Measurements from ENCODE around the gene SERPINB1. TPM values are rescaled to one million over a fixed set of nuclear protein-coding genes. Genes with fewer than 3 reads are reported as not detected.

The SERPINB1 gene
- total and polyA plus RNA-seq, 2 donors (not counting 3 experiments of a cell fraction or from before 2014, with no cell fraction given), result 6.7 to 24.0 TPM

DNA sequence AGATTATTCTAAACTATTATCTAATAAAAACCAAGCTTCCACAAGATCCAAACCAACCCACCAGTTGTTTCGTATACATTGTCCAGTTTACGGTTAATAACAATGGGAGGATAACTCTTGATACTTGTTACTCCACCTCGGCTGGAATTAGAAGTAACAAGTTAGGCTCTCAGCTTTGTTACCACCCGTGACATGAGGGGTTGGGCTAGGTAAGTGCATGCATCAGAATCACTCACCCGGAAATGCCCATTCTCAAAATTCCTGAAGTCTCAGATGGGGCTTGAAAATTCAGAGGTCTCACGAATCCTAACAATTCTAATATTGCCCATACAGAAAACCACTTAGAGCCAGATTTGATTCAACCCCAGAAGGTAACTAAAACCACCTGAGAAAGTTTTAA lies 27.0 kb upstream of the SERPINB1 start:
- Histone ChIP-seq H3K9me1 (replicated peaks; ENCODE audit: control insufficient read depth, extremely low read depth, insufficient read depth, low read length) (no peaks in the 10 kb centered on the region), H3K79me2 (ENCODE audit: control insufficient read depth, insufficient read depth, low read length) (no peaks in the 10 kb centered on the region), H3K27ac (ENCODE audit: insufficient read depth, low read depth, low read length) (no peak overlapping the region), H3K9me3 (replicated peaks; ENCODE audit: control insufficient read depth, insufficient read depth, low read length) (no peaks in the 10 kb centered on the region), H3K4me3 (replicated peaks in 1 of 3; ENCODE audit: insufficient read depth in 1 of 3, low read depth in 1 of 3, low read length in 3 of 3) (no peak overlapping the region), H2AFZ (ENCODE audit: low read depth, low read length) (no peak overlapping the region), H3K4me2 (ENCODE audit: insufficient read depth, low read length) (no peak overlapping the region), H4K20me1 (replicated peaks; ENCODE audit: control insufficient read depth, extremely low read depth, insufficient read depth, low read length) (no peaks in the 10 kb centered on the region), H3K27me3 (ENCODE audit: control insufficient read depth in 2 of 2, insufficient read depth in 2 of 2, low read length in 2 of 2) (no peaks in the 10 kb centered on the region), H3K4me1 (ENCODE audit: control insufficient read depth, extremely low read depth, insufficient read depth, low read length) (peaks cover 12% of the 10 kb centered on the region), H3K9ac (replicated peaks; ENCODE audit: extremely low read depth, insufficient read depth, low read length) (no peak overlapping the region), H3K36me3 (ENCODE audit: control insufficient read depth in 2 of 2, extremely low read depth in 1 of 2, insufficient read depth in 2 of 2, low read length in 2 of 2) (no peaks in the 10 kb centered on the region)
- BruUV-seq (replicated peaks), result no TSS peak
- FAIRE-seq (no peak), DNase-seq (ENCODE audit: low read depth, low spot score) (no peak)
- intact Hi-C loops (cut with micrococcal nuclease), result no loop called here
- CTCF ChIA-PET, result interaction anchor here (0.9 to 1.2 kb wide), 2 partner anchors 23 to 43 kb away, joined by 3 to 4 read pairs; no protein-coding TSS in a partner anchor
- POLR2A ChIA-PET, result interaction anchor here (0.7 to 1.5 kb wide), 2 partner anchors 10 to 13 kb away, joined by 3 to 4 read pairs; no protein-coding TSS in a partner anchor
- dilution Hi-C loops (cut with MboI; ENCODE audit: extremely low pct_ligation_motif_present, low sequenced_read_pairs), result no loop called here
- TF ChIP-seq, protein P1, sequence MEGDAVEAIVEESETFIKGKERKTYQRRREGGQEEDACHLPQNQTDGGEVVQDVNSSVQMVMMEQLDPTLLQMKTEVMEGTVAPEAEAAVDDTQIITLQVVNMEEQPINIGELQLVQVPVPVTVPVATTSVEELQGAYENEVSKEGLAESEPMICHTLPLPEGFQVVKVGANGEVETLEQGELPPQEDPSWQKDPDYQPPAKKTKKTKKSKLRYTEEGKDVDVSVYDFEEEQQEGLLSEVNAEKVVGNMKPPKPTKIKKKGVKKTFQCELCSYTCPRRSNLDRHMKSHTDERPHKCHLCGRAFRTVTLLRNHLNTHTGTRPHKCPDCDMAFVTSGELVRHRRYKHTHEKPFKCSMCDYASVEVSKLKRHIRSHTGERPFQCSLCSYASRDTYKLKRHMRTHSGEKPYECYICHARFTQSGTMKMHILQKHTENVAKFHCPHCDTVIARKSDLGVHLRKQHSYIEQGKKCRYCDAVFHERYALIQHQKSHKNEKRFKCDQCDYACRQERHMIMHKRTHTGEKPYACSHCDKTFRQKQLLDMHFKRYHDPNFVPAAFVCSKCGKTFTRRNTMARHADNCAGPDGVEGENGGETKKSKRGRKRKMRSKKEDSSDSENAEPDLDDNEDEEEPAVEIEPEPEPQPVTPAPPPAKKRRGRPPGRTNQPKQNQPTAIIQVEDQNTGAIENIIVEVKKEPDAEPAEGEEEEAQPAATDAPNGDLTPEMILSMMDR (IDR thresholded peaks at IDR 0.05; ENCODE audit: extremely low read depth in 1 of 2, insufficient read depth in 1 of 2, low read depth in 1 of 2, low read length in 2 of 2), result no peak
- no peak for TF ChIP-seq JUN (IDR thresholded peaks at IDR 0.05; ENCODE audit: borderline replicate concordance, insufficient read depth, insufficient read length, low read depth)
- TF ChIP-seq GATA2 (IDR thresholded peaks at IDR 0.05; ENCODE audit: insufficient read depth, insufficient read length, low read depth, low read length), result no peak
- TF ChIP-seq EZH2 (IDR thresholded peaks at IDR 0.05; ENCODE audit: borderline replicate concordance, low read depth, low read length, severe bottlenecking), result no peak
- TF ChIP-seq POLR2A (IDR thresholded peaks at IDR 0.05; ENCODE audit: low read depth, low read length), result no peak
- no peak for TF ChIP-seq MYC (IDR thresholded peaks at IDR 0.05; ENCODE audit: low read depth, low read length)
- TF ChIP-seq, protein P2, sequence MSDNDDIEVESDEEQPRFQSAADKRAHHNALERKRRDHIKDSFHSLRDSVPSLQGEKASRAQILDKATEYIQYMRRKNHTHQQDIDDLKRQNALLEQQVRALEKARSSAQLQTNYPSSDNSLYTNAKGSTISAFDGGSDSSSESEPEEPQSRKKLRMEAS (IDR thresholded peaks at IDR 0.05; ENCODE audit: insufficient read depth, insufficient read length), result no peak
- no peak for TF ChIP-seq FOS (IDR thresholded peaks at IDR 0.05; ENCODE audit: borderline replicate concordance, insufficient read depth, low read length)
- TF ChIP-seq POLR2AphosphoS5 (IDR thresholded peaks at IDR 0.05; ENCODE audit: insufficient read depth, low read depth, low read length), result no peak

All from endothelial cell of umbilical vein (primary cell).